ENCODE data around the gene AGTPBP1. TPM values are rescaled to one million over a fixed set of nuclear protein-coding genes. Genes with fewer than 3 reads are reported as not detected.

Gene AGTPBP1
- total and polyA plus RNA-seq, 3 donors from 2014 or later = 26.3 to 45.7 (median 26.6) TPM

- H3K27ac ChIP-seq = peak overlapping the region in 1 of 2 donors; percentile 72
- no peaks in the 10 kb centered on the region for H3K36me3 ChIP-seq (ENCODE audit: low read depth, missing control alignments)
- no peaks in the 10 kb centered on the region for H3K9me3 ChIP-seq
- intact Hi-C loops (cut with DNase I; ENCODE audit: low total_unique reads) = no loop called here
- no peak for DNase-seq
- WGBS, 2 donors = 68 to 79% methylated on average over 6 of the region's 6 CpGs
- H3K27me3 ChIP-seq = no peaks in the 10 kb centered on the region
- no peak for TF ChIP-seq POLR2A (IDR thresholded peaks at IDR 0.05)
- no peak for TF ChIP-seq CTCF (IDR thresholded peaks at IDR 0.05)
- H3K4me3 ChIP-seq = no peak overlapping the region
- H3K4me1 ChIP-seq = peaks cover 5% of the 10 kb centered on the region
Measured at GRCh38 chr9:85536514-85536913, 205.2 kb downstream of the AGTPBP1 start.

- H3K4me3 ChIP-seq = no peak overlapping the region
- TF ChIP-seq CTCF (IDR thresholded peaks at IDR 0.05) (no peak), POLR2A (IDR thresholded peaks at IDR 0.05) (no peak)
- H3K27ac ChIP-seq = peak overlapping the region in 1 of 2 donors; percentile 72
- no peaks in the 10 kb centered on the region for H3K9me3 ChIP-seq
- peaks cover 5% of the 10 kb centered on the region for H3K4me1 ChIP-seq
- WGBS, 2 donors = 39 to 51% methylated on average over 2 of the region's 2 CpGs
- no peaks in the 10 kb centered on the region for H3K27me3 ChIP-seq
- no peaks in the 10 kb centered on the region for H3K36me3 ChIP-seq (ENCODE audit: low read depth, missing control alignments)
- DNase-seq = peak; percentile 46
- intact Hi-C loops (cut with DNase I; ENCODE audit: low total_unique reads) = no loop called here
Measured at GRCh38 chr9:85536076-85536475, 205.7 kb downstream of the AGTPBP1 start.

GRCh38 chr9:85534340-85534739 lies 207.4 kb downstream of the AGTPBP1 start:
- intact Hi-C loops (cut with DNase I; ENCODE audit: low total_unique reads) = no loop called here
- H3K36me3 ChIP-seq (ENCODE audit: low read depth, missing control alignments) = no peaks in the 10 kb centered on the region
- peak overlapping the region in 1 of 2 donors; percentile 72 for H3K27ac ChIP-seq
- H3K9me3 ChIP-seq = no peaks in the 10 kb centered on the region
- H3K27me3 ChIP-seq = no peaks in the 10 kb centered on the region
- no peak for DNase-seq
- H3K4me1 ChIP-seq = peaks cover 5% of the 10 kb centered on the region
- WGBS, 2 donors = 90 to 92% methylated on average over 8 of the region's 8 CpGs
- no peak overlapping the region for H3K4me3 ChIP-seq
- TF ChIP-seq CTCF (IDR thresholded peaks at IDR 0.05) (no peak), POLR2A (IDR thresholded peaks at IDR 0.05) (no peak)

- Histone ChIP-seq H3K36me3 (ENCODE audit: low read depth, missing control alignments) (no peaks in the 10 kb centered on the region), H3K27ac (no peak overlapping the region), H3K9me3 (no peaks in the 10 kb centered on the region), H3K4me1 (peaks cover 5% of the 10 kb centered on the region), H3K27me3 (no peaks in the 10 kb centered on the region), H3K4me3 (no peak overlapping the region)
- no peak for DNase-seq
- TF ChIP-seq CTCF (IDR thresholded peaks at IDR 0.05) (no peak), POLR2A (IDR thresholded peaks at IDR 0.05) (no peak)
- WGBS, 2 donors = 87 to 90% methylated on average over 4 of the region's 4 CpGs
- intact Hi-C loops (cut with DNase I; ENCODE audit: low total_unique reads) = no loop called here
Measured at GRCh38 chr9:85533538-85533937, 208.2 kb downstream of the AGTPBP1 start.

GRCh38 chr9:85530721-85531120 lies 211.0 kb downstream of the AGTPBP1 start:
- WGBS, 2 donors = 68 to 70% methylated on average over 5 of the region's 5 CpGs
- no peaks in the 10 kb centered on the region for H3K9me3 ChIP-seq
- TF ChIP-seq CTCF (IDR thresholded peaks at IDR 0.05) (no peak), POLR2A (IDR thresholded peaks at IDR 0.05) (no peak)
- no peak overlapping the region for H3K4me3 ChIP-seq
- H3K27ac ChIP-seq = no peak overlapping the region
- no peaks in the 10 kb centered on the region for H3K27me3 ChIP-seq
- intact Hi-C loops (cut with DNase I; ENCODE audit: low total_unique reads) = no loop called here
- no peaks in the 10 kb centered on the region for H3K4me1 ChIP-seq
- no peak for DNase-seq
- no peaks in the 10 kb centered on the region for H3K36me3 ChIP-seq (ENCODE audit: low read depth, missing control alignments)
